OCI-LY1 (cell line): ENCODE results near the gene METTL1.
"Not testable (repeated sequence)": the region's sequence is repeated elsewhere in the genome, so short reads cannot be mapped to it uniquely, and the experiment has no call there.

Experiments used
- H2AFZ ChIP-seq: fragments of 200-600 bp; sonication (generic), shearing (Covaris generic); 2 replicates; pipeline ENCODE4 v1.6.0; 2014; ENCODE audit warnings: antibody characterized with exemption, mild to moderate bottlenecking, low read length
- H3F3A ChIP-seq: fragments of 200-600 bp; sonication (generic), shearing (Covaris generic); 2 replicates; pipeline ENCODE4 v1.6.0; 2014; ENCODE audit warnings: mild to moderate bottlenecking, antibody characterized with exemption, low read length, moderate library complexity; ENCODE audit not compliant: insufficient read depth
- H3K27ac ChIP-seq: fragments of 200-600 bp; sonication (generic); 2 replicates; pipeline ENCODE4 v1.5.1; 2014; ENCODE audit warnings: low read length, mixed run types, mild to moderate bottlenecking, low read depth; ENCODE audit not compliant: poor library complexity, severe bottlenecking
- H3K27me3 ChIP-seq: fragments of 200-600 bp; sonication (generic); 2 replicates; pipeline ENCODE4 v1.6.0; 2014; ENCODE audit warnings: antibody characterized with exemption, mild to moderate bottlenecking, low read length, moderate library complexity; ENCODE audit not compliant: insufficient read depth
- H3K36me3 ChIP-seq: fragments of 200-600 bp; sonication (generic); 2 replicates; pipeline ENCODE4 v1.6.1; 2014; ENCODE audit warnings: mild to moderate bottlenecking, antibody characterized with exemption, low read length, moderate library complexity, mixed read lengths; ENCODE audit not compliant: insufficient read depth
- H3K4me1 ChIP-seq: fragments of 200-600 bp; sonication (generic); 2 replicates; pipeline ENCODE4 v1.5.1; 2014; ENCODE audit warnings: mild to moderate bottlenecking, low read length, moderate library complexity; ENCODE audit not compliant: insufficient read depth, severe bottlenecking
- H3K4me2 ChIP-seq: fragments of 200-600 bp; sonication (generic), shearing (Covaris generic); 2 replicates; pipeline ENCODE4 v1.6.1; 2014; ENCODE audit warnings: low read length
- H3K4me3 ChIP-seq: fragments of 200-600 bp; sonication (generic); 2 replicates; pipeline ENCODE4 v1.5.1; 2014; ENCODE audit warnings: low read length, low read depth, mild to moderate bottlenecking, mixed read lengths; ENCODE audit not compliant: poor library complexity, severe bottlenecking
- H3K79me2 ChIP-seq: fragments of 200-600 bp; shearing (Covaris generic); 2 replicates; pipeline ENCODE4 v1.6.1; 2016; ENCODE audit warnings: mixed run types, low read length, mixed read lengths; ENCODE audit not compliant: insufficient read depth
- H3K9ac ChIP-seq: fragments of 200-600 bp; sonication (generic), shearing (Covaris generic); 2 replicates; pipeline ENCODE4 v1.6.1; 2014; ENCODE audit warnings: mild to moderate bottlenecking, low read length, mixed read lengths
- H3K9me2 ChIP-seq: fragments of 200-600 bp; sonication (generic), shearing (Covaris generic); 2 replicates; pipeline ENCODE4 v1.6.1; 2014; ENCODE audit warnings: low read depth, mild to moderate bottlenecking, low read length, mixed read lengths
- H3K9me3 ChIP-seq: fragments of 200-600 bp; shearing (Covaris generic); 2 replicates; pipeline ENCODE4 v1.6.1; 2014; ENCODE audit warnings: low read length, mixed read lengths
- H4K20me1 ChIP-seq: fragments of 200-600 bp; sonication (generic), shearing (Covaris generic); 2 replicates; pipeline ENCODE4 v1.6.0; 2016; ENCODE audit warnings: mild to moderate bottlenecking, low read length; ENCODE audit not compliant: insufficient read depth
- CTCF ChIP-seq: fragments of 200-600 bp; sonication (generic), shearing (Covaris generic); IDR thresholded peaks from 2 replicates; pipeline ENCODE4 v1.5.1; 2017; ENCODE audit warnings: mild to moderate bottlenecking, antibody characterized with exemption, low read length, moderate library complexity, mixed read lengths
- EZH2 ChIP-seq: fragments of 200-600 bp; sonication (generic), shearing (Covaris generic); IDR thresholded peaks from 2 replicates; pipeline ENCODE4 v1.8.0; 2017; ENCODE audit warnings: borderline replicate concordance, mixed run types, mild to moderate bottlenecking, antibody characterized with exemption, low read length, moderate library complexity, mixed read lengths

Gene METTL1

GRCh38 chr12:57771873-57772428, at the start of gene METTL1:
Gene METTL1, minus strand, starts transcription at chr12:57772105. Its CDS starts 22 bp downstream, at chr12:57772083.
- Histone ChIP-seq H3K9me3 (no peaks in the 10 kb centered on the region), H4K20me1 (no peaks in the 10 kb centered on the region), H3K79me2 (no peaks in the 10 kb centered on the region), H3K27ac (peak within 1 kb of the TSS; percentile 8), H3K4me2 (peak within 1 kb of the TSS; percentile 90), H3K27me3 (no peaks in the 10 kb centered on the region), H3K4me3 (peak within 1 kb of the TSS; percentile 75), H3K4me1 (peaks cover 18% of the 10 kb centered on the region), H3K9me2 (no peaks in the 10 kb centered on the region), H3F3A (no peaks in the 10 kb centered on the region), H3K36me3 (peaks cover 35% of the 10 kb centered on the region), H3K9ac (peak within 1 kb of the TSS; percentile 72), H2AFZ (peak within 1 kb of the TSS; percentile 43)
- TF ChIP-seq EZH2 (no peak), CTCF (no peak)

GRCh38 chr12:57821015-57821414, 49.1 kb upstream of the METTL1 start:
- H2AFZ ChIP-seq, H3K27me3 ChIP-seq, H3K79me2 ChIP-seq, H3K4me2 ChIP-seq, H3K9ac ChIP-seq, H4K20me1 ChIP-seq, H3K4me1 ChIP-seq, H3K4me3 ChIP-seq, H3K9me2 ChIP-seq, H3F3A ChIP-seq, H3K27ac ChIP-seq, H3K9me3 ChIP-seq: not testable (repeated sequence)
- H3K36me3 ChIP-seq, result peaks cover 15% of the 10 kb centered on the region; the same call in 1 of the 2 replicates

- not testable (repeated sequence) for H3K9ac ChIP-seq, H3K4me3 ChIP-seq, H2AFZ ChIP-seq, H3K9me2 ChIP-seq, H3K79me2 ChIP-seq, H4K20me1 ChIP-seq, H3K4me1 ChIP-seq, H3K27me3 ChIP-seq, H3K4me2 ChIP-seq, H3F3A ChIP-seq, H3K9me3 ChIP-seq, H3K27ac ChIP-seq
- H3K36me3 ChIP-seq, result peaks cover 15% of the 10 kb centered on the region; the same call in 1 of the 2 replicates
Observed at GRCh38 chr12:57820119-57820518, 48.2 kb upstream of the METTL1 start.

GRCh38 chr12:57817990-57818331, 46.1 kb upstream of the METTL1 start:
- not testable (repeated sequence) for H3K79me2 ChIP-seq, H3K4me1 ChIP-seq, H3K36me3 ChIP-seq, H3K4me3 ChIP-seq, H2AFZ ChIP-seq, H3F3A ChIP-seq, H3K9me2 ChIP-seq, H3K9me3 ChIP-seq, H4K20me1 ChIP-seq, H3K27ac ChIP-seq, H3K27me3 ChIP-seq, H3K9ac ChIP-seq, H3K4me2 ChIP-seq
